SK-N-DZ (cell line): ENCODE results near the gene CD63. TPM values are rescaled to one million over a fixed set of nuclear protein-coding genes. Genes with fewer than 3 reads are reported as not detected.
"Not testable (repeated sequence)": the region's sequence is repeated elsewhere in the genome, so short reads cannot be mapped to it uniquely, and the experiment has no call there.

ENCODE experiments used
- DNase-seq: peaks from one replicate; pipeline ENCODE4 v3.0.0-alpha.2; 2015; ENCODE audit warnings: low spot score
- polyA plus RNA-seq, 2 experiments: library from polyadenylated mRNA; depleted of rRNA; stranded (reverse); fragments of >200 nt; gene quantifications; 2 replicates each; pipeline ENCODE4 v1.2.3, GENCODE V29; 2014

The CD63 gene, protein sequence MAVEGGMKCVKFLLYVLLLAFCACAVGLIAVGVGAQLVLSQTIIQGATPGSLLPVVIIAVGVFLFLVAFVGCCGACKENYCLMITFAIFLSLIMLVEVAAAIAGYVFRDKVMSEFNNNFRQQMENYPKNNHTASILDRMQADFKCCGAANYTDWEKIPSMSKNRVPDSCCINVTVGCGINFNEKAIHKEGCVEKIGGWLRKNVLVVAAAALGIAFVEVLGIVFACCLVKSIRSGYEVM
- polyA plus RNA-seq (2014; cell fraction: cytosol; rRNA removed): 216 and 246 TPM in 2 replicates
- polyA plus RNA-seq (2014; cell fraction: nucleus; rRNA removed): 96.6 and 110 TPM in 2 replicates

DNA sequence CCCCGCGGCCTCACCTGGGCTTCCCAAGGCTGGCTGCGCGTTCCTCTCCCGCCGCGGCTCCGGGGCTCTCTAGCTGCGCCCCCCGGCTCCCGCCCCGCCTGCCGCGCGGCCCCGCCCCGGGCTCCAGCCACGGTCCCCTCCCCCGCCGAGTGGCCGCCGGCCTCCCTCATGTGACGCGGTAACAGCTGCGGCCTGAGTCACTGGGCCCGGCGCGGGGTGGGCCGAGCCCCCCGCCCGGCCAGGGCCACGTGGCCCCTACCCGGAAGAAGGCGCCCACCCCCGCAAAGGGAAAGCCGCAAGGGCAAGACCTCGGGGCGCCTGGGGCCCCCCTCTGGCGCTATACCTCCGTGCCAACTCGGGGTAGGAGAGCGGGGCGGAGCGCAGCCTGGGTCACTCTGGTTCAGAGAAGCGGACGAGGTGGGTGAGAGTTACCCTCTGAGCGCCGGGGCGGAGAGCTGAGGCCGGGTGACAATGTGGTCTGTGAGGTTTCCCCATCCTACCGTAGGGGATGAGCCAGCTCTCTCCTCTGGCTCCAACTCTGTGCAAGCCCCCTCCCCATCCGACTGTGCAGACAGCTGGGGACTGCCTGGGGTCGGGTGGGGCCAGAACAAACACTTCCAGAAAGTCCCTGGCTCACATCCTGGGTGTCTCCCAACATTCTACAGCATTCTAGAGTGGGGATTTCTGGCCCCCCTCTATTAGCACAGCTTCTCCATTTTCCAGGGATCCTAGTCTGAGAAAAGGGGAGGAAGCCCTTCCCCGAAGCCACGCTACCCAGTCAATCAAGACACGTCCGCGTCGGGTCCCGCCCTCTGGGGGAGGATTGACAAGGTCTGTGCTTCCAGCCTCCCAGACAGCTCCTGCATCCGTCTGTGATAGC lies at the start of gene CD63:
Gene CD63, minus strand, starts transcription at position 71 of the 880 bp plus-strand sequence. CDS start 668 bp downstream, outside the sequence.
- DNase-seq: peak; percentile 90

DNA sequence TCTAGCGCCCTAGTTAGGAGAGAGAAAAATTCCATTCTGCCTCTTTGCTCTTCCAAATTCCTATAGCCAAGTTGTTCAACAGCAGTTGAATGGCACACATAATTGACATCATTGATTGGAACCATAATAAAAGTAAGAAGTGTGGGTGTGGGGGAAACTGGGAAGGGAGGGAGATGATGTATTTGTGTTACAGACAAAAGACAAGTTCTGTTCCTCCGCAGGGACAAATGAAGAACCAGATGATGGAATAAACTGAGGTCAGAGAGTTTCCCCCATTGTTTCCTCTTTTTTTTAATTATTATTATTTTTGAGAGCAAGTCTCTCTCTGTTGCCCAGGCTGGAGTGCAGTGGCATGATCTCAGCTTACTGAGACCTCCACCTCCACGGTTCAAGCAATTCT lies 49.0 kb upstream of the CD63 start:
- DNase-seq: no peak

DNA sequence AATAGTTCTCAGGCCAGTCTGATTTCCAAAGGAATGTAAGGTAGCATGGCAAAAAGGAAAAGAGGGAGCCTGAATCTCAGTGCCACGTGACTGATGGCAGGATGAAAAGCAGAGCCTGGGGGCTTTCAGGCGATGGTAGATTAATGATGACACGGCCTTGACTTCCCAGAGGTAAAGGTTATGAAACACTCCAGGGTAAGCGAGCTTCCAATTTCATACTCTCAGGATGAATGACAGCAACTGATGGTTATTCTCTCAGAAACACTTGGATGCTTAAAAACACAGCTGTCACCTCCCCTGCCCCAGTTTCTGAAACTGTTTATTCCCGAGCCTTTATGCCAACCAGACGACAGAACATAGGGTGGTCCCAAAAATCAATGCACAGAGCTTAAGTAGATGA lies 42.9 kb upstream of the CD63 start:
- no peak for DNase-seq

DNA sequence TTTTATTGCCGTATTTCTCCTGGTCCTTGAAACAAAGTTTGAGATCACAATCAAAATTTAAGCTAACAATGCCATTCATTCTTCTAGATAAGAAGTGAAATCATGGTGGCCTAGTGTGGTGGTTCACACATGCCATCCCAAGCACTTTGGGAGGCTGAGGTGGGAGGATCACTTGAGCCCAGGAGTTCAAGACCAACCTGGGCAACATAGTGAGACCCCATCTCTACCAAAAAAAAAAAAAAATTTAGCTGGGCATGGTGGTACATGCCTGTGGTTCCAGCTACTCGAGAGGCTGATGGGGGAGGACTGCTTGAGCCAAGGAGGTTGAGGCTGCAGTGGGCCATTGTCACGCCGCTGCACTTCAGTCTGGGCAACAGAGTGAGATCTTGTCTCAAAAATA lies 38.3 kb upstream of the CD63 start:
- no peak for DNase-seq

DNA sequence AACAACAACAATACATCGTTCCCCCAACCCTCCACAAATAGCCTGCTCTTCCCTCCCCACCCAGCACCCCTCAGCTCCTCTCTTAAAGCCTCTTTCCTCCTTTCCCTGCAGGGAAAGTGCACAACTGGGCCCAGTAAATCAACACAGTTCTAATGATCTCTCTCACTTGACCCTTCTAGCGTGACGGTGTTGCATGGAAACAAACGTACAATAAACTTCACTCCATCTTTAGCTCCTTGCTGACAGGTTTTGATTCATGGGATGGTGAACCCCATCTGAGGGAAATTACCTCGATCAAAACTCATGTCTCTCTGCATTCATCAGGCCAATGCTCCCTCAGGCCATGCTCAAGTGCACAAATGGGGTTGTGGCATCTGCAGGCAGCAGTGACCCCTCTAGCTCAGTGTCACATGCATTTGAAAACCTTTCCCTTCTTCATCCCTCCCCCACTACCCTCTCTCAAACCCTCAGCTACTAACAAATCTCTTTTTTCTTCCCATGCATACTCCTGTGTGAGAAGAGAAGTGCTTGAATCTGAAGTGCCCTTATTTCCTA lies 37.0 kb upstream of the CD63 start:
- no peak for DNase-seq

DNA sequence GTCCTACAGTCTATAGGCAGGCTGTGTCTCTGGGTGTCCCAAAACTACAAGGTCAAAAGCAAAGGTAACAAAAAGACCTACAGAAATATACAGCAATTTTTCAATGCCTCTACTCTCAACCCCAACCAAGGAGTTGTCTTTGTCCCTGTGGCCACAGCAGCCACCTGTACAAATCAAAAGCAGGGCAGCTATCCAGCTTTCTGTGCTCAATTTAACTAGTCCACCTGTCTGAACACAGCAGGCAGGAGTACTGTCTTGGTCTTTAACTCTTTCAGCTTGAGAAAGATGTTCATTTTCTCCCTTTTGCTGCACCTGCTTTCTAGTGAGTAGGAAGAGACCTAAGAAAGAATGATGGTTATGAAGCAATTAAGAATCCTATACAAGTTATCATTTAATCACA lies 33.8 kb upstream of the CD63 start:
- DNase-seq: no peak

DNA sequence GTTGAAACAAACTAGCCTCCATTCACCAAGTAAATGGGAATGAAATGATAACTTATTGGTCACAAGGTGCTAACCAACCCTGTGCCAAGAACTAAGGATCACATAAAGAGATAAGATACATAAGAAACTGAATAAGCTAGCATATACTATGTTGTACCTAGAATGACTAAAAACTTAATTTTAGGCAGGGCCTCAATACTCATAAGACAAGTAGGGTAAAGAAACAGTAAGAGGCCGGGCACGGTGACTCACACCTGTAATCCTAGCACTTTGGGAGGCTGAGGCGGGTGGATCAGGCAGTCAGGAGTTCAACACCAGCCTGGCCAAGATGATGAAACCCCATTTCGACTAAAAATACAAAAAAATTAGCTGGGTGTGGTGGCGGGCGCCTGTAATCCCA lies 31.9 kb upstream of the CD63 start:
- DNase-seq: no peak

DNA sequence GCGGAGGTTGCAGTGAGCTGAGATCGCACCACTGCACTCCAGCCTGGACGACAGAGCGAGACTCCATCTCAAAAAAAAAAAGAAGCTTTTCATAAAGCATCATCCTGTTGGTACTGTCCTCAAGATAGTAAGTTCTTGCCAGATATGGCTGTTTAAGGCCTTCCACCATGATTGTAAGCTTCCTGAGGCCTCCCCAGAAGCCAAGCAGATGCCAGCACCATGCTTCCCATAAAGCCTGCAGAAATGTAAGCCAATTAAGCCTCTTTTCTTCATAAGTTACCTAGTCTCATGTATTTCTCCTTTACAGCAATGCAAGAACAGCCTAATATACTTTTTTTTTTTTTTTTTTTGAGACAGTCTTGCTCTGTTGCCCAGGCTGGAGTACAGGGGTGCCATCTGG lies 29.8 kb upstream of the CD63 start:
- DNase-seq: not testable (repeated sequence)

DNA sequence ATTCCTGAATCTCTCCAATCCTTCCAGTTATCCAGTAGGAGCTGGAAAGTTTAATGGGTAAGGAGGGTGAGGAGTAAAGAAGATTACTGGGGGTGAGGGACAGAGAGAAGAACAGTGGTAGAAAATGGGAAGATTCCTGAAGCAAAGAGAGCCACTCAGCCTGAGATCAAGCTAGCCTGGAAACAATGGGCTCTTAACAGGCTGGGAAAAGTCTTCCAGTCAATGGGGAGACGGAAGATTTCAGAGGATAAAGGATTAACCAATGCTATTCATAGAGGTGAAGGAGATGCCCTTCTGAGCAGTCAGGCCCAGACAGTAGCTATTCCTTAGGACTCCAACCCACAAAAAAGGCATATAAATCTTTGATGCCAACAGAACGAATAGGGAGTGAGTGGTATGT lies 28.9 kb upstream of the CD63 start:
- no peak for DNase-seq

DNA sequence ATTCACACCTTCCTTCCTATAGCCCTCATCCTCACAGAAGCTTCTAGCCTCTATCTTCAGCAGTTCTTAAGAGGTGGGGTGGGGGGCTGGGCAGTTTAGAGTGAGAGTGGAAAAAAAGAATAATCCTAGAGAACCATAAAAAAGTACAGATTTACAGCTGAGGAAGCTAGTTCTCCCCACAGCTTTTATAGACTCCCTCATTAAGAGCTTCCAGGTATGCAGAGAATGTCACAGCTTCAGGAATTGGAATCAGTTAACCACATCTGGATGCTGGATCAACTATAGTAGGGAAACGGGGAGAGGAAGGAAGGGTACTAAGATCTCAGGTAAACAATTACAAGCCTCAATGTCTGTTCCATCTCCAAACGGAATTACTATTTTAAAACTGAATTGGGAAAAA lies 26.4 kb upstream of the CD63 start:
- DNase-seq: no peak

DNA sequence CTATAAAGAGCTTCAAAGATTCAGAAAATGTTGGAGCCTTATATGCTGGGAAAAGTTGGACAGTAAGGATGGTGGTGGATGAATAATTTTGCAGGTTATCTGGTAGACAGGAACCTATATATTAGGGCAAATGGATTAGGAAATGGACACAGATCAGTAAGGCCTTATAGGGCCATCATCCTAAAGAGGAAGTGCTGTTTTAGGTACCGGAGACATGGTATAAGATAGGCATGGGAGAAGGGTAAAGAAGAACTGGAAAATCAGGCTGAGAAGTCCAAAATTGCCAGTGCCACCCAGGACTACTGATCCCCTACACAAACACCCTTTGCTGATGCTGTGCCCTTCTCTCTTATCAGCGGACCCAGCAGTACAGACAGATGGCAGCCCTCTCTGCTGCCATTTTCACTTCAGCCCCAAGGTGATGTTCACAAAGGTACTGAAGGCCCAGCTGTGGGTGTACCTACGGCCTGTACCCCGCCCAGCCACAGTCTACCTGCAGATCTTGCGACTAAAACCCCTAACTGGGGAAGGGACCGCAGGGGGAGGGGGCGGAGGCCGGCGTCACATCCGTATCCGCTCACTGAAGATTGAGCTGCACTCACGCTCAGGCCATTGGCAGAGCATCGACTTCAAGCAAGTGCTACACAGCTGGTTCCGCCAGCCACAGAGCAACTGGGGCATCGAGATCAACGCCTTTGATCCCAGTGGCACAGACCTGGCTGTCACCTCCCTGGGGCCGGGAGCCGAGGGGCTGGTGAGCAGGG lies 19.6 kb upstream of the CD63 start:
- no peak for DNase-seq

DNA sequence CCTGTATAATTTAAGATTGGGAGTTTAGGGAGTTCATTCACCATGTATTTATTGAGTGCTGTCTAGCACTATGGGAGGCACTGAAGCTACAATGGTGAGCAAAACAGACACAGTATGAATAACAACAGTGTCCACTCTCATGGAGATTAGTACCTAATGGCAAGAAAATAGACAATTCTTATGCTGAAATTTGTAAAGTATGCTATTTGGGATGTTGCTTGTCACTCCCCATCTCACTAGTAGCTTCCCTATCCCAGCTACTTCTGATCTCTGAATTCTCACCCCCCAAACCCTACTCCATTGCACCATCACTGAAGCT lies 18.1 kb upstream of the CD63 start:
- no peak for DNase-seq

DNA sequence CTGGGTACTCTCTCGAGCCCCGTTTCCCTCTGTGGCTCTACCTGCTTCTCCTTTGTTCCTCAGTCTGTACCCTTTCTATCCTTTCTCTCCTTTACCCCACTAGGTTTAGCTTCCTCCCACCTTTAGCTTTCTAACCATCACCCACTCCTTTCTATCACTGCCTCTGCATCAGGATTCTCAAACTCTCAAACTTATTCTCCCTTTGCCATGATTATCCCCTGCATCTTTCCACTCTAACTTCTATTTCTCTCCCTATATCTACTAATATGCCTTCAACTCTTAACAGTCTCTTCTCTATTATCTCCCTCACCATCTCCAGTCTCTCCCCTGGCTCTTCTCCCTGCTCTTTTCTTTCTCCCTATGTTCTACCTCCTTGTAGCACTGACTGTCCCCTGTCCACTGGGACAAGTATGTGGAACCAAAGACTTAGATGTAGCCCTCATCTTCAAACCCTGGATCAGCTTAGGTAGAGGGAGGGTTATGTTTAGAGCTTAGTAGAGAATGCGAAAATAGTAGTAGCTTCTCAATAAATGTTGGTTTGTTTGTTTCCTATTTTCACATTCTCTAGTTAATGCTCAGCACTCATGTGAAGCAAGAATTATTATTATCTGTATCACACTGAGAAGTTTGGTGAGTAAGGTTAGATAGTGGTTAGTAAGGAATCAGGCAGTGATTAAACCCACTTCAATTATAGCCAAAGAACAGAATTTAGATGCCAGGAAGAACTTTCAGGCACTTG lies 17.5 kb upstream of the CD63 start:
- DNase-seq: no peak

DNA sequence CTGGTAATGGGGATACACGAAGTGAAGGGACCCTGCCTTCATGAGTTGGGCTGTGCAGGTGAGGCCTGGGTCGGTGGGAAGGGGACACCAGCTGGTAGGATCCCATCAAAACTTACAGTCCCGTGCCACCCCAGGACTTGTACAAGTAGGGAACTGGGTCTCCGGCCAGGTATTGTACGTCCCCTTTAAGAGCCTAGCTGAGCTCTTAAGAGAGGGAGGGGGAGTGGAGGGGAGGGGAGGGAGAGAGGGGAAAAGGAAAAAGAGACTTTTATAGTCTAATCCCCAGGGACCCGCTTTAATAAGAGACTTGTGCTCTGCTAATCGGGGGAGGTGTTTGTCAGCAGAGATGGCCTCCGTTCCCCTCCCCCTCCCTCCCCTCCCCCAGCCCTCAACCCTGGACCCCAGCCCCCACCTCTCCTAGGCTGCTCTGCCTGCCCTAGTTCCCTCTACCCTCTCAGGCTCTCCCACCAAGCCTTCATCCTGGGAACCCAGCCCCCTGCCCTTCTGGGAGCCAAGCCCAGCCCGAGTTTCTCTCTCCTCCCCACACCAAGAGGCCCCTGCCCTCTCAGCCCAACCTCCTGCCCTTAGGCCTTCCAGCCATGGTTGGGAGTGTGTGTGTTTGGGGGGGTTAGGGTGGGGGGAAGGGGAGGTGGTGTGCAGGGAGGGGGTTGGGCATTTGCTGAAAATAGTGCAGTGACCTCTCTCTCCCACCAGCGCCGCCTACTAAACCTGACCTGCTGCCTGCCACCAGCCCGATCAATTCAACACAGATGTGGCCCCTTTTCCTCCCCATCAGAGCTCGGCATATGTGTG lies 16.8 kb upstream of the CD63 start:
- DNase-seq: peak; percentile 93

DNA sequence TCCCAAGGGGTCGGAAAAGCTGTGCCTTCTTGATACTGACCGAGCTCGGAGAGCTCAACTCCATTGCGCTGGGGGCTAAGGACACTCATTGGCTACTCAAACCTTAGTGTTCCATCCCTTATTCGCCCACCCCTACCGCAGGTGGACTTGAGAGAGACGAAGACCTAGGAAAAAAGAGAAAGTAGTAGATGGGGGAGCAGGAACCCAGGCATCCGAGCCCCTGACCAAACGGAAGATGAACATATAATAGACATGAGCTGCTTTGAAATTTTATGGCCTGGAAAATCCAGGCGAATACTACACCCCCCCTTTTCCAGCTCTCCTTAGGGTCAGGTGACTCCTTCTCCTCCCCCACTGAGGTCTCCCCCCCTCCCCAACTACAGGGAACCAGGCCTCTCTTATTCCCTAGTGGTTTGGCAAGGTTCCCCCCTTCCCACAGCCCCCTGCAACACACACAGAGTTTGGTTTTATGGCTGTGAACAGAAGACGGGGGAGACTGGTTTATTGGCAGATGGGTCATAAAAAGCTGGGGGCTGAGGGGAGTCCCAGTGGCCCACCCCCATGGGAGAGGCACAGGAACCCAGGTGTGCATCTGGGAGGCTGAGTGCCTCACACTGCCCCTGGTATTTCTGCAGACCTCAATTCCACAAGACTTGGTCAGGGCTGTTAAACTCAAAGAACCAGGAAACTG lies 15.7 kb upstream of the CD63 start:
- DNase-seq: no peak

DNA sequence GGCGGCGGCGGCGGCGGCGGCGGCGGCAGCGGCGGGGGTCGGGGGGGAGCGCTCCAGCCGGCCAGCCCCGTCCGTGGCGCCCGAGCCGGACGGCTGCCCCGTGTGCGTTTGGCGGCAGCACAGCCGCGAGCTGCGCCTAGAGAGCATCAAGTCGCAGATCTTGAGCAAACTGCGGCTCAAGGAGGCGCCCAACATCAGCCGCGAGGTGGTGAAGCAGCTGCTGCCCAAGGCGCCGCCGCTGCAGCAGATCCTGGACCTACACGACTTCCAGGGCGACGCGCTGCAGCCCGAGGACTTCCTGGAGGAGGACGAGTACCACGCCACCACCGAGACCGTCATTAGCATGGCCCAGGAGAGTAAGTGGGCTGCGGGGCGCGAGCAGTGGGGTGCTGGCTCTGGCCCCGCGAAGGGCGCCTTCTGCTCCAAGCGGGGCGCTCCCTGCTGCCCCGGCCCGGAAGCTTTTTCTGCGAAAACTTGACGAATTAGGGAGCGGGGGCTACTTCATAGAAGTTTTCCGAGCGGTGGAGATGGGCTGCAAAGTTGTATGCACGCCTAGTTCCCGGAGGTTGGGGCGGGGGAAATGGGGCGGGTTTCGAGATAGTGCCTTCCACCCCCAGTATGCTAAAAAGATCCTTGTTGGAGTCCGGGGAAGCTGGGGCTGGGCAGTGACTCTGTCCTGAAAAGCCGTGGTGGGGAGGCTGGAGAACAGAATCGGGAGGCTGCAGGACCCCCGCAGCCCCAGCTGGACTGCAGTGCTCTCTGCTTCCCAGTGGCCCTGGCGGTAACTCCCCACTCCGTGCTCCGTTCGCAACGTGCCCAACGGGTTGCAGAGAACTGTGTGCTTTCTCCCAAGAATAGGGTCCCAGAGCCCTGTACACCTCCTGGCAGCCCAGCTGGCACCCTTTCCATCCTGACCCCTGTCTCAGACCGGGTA lies 14.9 kb upstream of the CD63 start:
- peak; percentile 73 for DNase-seq

DNA sequence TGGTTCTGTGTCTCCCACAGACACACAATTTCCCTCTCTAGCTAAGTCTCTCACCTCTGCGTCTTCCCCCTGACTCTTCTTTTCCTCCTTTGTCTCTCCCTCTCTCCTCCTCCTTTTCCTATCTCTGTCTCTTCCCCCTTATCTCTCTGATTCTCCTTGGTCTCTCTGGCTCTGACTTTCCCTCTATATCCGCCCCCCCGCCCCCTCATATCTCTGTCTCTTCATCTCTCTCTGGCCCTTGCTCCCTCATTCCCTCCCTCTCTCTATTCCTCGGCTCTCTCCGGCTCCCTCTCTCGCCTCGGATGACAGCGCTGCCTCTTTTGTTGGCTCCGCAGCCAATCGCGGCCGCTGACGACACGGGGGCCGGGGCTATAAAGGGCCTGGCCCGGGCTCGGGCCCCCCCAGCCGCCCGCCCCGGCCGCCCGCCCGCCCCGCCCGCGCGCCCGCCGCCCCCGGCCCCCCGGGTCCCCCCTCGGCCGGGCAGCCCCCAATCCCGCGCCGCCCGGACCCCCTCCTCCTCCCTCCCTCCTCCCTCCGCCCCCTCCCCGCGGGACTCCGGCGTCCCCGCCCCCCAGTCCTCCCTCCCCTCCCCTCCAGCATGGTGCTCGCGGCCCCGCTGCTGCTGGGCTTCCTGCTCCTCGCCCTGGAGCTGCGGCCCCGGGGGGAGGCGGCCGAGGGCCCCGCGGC lies 14.1 kb upstream of the CD63 start, which contains the start of gene GDF11:
Gene GDF11, plus strand, starts transcription at position 404 of the 687 bp plus-strand sequence. Its CDS starts 195 bp downstream, at position 599.
- DNase-seq: peak; percentile 88
